GM19463 (cell line): ENCODE results near the gene POC1B.
A peak's percentile ranks its signal among the peaks of the same experiment; 100 is the strongest.

Experiments
- ATAC-seq: cut with Tn5 transposase; IDR thresholded peaks from one replicate; pipeline ENCODE4 v1.9.1; 2021; ENCODE audit warnings: mild to moderate bottlenecking, moderate library complexity; ENCODE audit not compliant: unreplicated experiment

POC1B gene

DNA sequence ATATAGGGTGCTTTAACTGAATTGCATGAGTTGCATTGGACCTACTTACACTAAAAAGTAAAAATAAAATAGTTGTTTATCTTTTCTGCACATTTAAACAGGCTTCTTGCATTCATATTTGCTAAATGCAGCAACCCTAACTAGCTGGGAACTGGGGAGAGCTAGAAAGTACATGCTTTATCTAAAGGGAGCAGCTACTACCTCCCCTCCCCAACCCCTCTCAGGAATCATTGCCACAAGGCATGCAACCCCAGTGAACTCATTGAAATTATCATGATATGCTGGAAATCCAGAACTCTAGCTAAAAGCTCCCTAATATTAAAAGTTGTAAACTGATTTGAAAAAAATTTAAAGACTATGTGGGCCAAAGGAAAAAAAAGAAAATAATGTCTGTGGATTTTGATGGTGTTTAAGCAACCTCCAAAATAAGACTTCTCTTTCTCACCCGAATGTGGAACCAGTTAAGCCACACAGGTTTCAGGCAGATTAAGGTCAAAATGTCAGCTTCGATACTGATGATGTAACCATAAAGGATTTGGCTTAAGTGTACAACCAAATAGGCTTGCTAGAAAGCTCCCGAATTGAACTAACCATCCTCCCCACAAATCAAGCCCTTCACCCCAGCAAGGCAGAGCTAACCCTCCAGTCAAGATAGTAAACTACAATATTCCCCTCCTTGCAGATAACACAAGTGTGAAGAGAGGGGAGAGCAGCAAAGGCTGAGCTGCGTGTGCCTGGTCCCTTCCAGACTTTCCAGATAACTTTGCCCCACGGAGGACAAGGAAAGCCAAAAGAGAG lies 13.8 kb upstream of the POC1B start:
- no peak for ATAC-seq

DNA sequence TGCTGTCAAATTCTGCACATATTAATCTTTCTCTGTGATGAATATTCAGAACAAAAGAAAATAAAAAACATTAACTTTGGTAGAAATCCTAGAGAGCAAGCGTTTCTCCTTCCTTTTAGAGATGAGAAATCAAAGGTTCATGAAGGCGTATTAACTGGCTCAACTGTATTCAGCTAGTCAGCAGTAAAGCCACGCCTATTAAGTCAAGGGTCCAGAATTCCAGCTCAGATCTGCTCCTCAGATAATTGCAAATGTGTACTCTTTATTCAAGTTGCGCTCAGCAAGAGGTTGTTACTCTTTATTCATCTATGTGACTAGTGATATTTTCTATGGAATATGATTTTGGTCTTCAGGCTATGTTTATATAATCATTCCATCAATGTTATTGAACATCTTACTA lies 13.1 kb upstream of the POC1B start:
- no peak for ATAC-seq

DNA sequence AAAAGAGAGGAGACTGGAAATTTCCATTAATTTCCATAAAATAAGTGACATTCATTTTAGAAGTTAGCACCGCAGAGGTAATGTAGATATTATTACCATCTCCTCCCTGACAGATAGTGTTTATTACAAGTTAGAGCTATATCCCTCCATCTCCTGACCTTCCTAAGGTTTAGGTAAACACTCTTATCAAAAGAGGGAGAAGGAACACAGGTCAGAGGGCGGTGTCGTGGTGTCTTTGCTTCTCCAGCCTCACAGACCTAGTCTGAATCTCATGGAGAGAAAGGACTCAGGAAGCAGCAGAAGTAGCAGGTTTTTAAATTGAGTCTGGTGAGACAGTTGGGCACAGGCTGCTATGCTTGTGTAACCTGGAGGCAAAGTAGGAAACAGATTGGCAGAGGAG lies 11.5 kb upstream of the POC1B start:
- ATAC-seq, result no peak

DNA sequence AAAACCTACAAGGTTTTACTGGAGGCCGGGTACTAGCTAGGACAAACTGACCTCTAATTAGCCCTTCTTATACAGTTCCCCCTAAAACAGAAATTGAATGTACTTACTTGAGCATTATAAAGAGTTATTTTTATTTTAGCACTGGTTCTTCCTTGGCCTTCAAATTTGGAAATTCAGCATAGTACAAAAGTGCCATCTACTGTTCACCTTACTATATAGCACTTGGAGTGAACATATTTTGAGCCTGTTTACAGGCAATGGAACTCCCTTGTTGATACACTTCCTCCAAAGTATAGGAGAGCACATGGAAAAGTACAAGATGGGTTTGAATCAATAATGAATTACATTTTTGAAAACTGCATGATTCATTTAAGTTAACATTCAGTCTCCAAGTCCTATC lies 3.9 kb upstream of the POC1B start:
- no peak for ATAC-seq

DNA sequence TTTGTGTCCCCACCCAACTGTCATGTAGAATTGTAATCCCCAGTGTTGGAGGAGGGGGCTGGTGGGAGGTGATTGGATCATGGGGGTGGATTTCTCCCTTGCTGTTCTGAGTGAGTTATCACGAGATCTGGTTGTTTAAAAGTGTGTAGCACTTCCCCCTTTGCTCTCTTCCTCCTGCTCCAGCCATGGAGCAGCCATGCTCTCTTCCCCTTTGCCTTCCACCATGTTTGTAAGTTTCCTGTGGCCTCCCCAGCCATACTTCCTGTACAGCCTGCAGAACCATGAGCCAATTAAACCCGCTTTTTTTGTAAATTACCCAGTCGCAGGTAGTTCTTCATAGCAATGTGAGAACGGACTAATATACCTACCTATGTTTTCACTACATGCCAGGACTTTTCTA lies 2.6 kb upstream of the POC1B start:
- no peak for ATAC-seq

DNA sequence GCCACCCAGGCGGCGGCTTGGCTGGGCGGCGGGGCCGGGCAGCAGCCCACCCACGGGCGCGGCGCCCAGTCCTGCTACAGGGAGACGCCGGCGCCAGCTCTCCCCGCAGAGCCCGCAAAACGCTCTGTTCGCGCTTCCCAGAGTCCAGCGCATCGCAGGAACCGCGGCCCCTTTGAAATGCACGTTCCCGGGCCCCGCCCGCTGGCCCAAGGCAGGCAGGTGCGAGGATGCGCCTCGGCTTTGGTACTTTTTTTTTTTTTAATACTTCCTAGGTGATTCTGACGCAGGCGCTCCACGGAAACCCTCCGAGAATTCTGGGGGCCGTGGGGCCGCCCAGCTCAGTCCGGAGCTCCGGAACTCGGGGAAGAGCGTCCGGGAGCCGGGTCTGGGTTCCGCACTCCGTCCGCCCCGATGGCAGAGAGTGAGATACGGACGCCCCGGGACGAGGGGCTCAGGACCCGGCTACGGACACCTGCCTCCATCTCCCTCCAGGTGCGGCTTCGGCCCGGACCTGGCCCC lies 483 bp downstream of the POC1B start:
- peak; percentile 15 for ATAC-seq

DNA sequence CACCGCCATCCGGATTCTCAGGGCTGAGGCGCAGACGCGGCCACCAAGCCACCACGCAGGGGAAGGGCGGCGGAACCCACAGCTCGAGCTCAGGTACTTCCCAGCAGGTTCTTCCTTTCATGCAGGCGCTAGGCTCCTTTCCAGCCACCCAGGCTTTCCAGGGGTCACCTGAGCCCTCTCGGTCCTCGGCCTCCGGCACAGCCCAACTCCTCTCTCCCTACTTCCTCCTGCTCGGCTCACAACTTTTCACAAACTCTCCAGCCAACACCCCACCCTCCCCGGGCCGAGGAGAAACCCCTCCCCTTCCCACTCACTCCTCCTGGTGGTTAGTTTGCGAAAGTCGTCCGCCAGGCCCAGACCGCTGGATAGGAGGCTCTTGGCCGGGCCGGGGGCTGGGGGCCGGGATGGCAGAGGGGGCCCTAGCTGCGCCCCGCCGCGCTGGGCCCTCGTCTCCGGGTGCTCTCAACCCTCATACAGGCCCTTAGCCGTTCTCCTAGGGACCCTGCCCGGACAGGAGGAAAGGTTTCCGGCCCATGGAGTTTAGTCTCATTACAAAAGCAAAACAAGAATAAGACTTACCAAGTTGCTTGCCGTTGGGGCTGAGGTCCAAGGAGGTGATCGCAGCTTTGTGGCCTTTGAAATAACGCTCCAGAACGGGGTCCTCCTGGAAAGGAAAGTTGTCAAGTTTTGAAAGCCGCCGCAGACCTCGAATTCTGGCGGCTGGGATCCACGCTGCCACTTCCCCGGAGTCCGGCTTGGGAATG lies 1.1 kb downstream of the POC1B start, which contains the start of gene GALNT4:
Gene GALNT4, minus strand, starts transcription at position 256 of the 764 bp plus-strand sequence. Its CDS starts 247 bp downstream, at position 9.
- peak; percentile 72 for ATAC-seq

DNA sequence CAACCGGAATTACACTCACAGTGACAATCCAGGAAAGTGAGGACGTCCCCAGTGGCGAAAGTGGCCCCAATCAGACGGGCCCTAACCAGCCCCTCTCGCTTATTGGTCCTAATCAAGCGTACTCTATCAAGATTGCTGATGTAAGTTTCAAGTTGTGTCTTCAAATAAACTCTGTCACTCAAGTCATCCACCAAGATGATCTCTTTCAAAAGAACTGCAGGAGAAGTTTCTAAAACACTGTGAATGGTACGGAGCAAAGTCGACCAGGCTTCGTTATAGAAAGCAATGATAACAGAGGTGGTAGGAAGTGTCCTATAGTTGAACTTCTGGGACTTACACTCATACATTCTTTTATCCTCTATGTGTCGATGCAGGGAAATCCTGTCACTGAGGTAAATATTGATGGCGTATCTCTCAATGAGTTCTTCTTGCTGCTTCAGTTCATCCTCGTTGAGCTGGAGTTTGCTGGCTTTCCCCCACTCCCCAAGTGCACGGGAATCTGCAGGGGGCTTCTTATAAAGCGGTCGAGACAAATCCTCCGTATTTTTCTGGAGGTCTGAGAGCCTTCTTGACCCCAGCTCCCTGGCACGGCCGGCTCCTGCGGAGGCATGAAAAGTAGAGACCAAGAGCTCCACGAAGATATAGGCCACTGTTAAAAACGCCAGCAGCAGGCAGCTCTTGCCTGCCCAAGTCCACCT lies 1.9 kb downstream of the POC1B start:
- ATAC-seq, result no peak

DNA sequence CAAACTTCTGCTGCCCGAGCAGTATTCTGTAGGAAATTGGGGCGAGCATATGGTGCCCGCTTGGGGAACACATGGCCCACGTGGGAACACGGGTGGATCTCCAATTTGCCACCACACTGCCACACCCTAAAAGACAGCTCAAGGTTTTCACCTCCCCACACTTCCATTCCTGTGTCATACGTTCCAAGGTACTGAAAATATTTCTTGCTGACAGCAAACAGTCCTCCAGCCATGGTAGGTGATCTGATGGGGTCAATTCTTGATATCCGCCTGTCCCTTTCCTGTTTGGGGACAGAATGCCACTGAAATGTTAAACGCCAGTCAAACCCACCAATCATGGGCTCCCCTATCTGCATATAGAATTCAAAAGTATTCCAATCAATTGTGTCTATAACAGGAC lies 2.5 kb downstream of the POC1B start:
- ATAC-seq, result no peak

DNA sequence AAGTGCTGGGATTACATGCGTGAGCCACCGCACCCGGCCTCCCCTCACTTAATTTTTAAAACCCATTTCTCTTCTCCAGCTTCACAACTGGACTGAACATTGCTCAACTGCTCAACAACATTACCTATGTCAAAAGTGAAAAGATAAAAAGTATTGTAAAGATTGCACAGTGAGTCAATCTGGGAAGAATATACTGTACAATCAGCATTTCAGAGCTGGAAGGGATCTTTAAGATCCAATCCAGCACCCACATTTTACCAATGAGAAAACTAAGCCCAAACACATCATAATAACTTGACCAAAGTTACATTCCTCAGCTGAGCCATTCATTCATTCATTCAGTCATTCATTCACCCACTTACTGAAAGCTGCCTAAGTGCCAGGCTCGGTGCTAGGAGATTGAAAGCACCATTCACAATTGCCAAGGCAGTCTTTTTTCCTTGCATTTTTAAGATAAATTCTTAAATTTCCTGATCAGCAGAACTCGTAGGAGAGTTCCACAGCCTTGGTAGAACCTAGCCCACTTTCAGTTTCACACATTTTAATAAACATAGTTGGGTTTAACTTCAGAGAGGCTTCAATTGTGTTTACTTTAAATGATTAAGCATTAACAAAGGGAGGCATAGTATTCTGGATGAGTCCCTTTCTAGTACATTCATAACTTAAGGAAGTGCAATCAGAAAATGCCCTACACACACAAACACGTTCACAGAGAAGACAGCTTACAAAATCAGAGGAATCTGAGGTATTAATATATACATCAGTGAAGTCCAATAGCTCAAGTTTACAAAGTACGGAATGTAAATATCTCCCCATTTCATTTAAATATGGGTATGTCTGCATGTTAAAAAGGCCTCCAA lies 4.3 kb downstream of the POC1B start:
- ATAC-seq, result no peak

DNA sequence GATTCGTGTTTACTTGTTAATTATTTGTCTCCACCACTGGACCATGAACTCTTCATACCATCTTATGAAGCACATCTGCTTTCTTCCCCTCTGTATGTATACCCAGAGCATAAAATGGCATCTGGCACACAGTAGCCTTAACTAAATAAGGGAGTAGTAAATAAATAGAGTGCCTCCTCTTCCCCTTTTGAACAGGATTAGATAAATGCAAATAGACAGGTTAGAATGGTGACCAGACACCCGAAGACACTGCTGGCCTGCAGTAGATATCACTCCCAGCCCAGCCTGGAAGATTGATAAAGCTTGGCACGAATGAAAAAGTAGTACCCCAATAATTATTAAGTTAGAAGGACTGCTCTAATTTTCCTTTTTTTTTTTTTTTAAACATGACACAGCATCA lies 8.1 kb downstream of the POC1B start:
- ATAC-seq, result no peak

DNA sequence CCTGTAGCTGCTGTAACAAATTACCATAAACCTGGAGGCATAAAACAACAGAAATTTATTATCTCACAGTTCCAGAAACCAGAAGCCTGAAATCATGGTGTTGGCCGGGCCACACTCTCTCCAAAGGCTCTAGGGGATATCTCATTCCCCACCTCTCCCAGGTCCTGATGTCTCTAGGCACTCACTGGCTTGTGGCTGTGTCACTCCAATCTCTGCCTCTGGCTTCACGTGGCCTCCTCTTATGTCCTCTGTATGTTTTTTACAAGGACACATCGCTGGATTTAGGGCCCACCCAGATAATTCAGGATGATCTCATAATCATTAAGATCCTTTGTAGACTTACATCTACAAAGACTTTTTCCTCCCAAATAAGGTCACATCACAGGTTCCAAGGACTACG lies 9.2 kb downstream of the POC1B start:
- no peak for ATAC-seq

DNA sequence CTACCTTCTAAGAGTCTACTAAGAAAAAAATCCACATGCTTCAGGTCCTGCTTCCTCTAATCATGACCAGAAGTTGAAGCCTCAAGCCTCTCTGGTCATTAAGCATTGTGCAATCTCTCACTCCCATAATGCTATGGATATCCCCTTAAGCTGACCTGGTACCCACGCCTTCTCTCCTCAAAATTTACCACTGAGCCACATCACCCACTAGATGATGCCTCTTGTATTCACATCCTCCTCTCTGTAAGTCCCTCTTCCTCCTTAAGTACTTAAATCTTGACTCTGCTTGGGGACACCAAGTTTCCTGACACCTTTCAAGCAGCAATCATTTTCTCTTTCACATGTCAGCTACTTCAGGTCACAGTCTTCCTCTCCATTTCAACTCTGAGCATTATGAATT lies 11.1 kb downstream of the POC1B start:
- ATAC-seq, result peak; percentile 71

DNA sequence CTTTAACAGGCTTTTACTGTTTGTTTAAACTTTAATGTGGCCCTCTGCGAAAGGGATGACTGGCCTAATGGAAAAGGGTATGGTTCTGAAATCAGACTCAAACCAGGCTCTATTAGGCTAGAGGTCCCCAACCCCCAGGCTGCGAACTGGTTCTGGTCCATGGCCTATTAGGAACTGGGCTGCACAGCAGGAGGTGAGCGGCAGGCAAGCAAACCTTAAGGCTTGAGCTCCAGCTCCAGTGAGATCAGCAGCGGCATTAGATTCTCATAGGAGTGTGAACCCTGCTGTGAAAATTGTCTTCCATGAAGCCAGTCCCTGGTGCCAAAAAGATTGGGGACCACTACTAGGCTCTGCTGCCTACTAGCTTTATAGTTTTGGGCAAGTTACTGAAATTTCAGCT lies 12.3 kb downstream of the POC1B start:
- ATAC-seq, result no peak

DNA sequence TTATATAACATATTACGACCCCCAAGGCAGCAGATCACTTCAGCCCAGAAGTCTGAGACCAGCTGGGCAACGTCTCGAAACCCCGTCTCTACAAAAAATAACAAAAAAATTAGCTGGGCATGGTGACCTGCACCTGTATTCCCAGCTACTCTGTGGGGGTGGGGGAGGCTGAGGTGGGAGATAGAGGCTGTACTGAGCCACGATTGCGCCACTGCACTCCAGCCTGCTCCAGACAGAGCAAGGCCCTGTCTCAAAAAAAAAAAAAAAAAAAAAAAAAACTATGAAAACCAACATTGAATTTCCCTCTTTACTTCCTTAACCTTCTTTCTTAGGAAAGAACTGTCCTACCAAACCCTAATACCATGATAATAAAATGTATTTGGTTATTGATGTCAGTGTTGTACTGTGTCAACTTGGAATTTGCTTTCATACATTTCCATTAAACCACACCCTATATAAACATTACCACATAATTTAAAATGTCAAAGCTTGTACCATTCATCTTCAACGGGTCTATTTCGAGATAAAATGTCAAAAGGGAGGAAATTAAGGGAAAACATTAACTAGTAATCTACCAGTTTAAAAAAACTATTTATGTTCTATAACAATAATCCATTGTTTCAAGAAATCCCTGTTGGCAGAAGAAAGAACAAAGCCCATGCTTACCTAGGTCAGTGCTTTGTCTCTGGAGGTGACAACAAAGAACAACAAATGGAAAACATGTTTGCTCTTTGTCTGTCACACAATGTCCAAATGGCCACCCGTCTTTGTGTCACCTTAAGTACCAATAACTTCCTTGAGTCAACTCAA lies 18.6 kb downstream of the POC1B start:
- no peak for ATAC-seq

DNA sequence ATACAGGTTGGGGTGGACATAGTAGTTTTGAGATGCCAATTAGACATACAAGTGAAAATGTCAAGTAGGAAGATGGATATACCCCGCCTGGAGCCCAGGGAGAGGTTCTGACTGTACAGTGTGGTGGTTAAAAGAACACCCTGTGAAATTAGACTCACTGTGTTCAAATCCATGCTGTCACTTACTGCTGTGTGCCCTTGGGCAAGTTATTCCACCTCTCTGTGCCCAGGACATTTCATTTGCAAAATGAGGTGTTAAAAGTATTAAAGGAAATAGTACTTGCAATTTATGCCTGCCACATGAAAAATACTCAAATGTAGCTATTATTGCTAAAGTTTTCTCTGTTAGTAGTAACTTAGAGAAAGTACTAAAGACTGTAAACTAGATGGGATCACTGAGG lies 19.8 kb downstream of the POC1B start:
- ATAC-seq, result no peak

DNA sequence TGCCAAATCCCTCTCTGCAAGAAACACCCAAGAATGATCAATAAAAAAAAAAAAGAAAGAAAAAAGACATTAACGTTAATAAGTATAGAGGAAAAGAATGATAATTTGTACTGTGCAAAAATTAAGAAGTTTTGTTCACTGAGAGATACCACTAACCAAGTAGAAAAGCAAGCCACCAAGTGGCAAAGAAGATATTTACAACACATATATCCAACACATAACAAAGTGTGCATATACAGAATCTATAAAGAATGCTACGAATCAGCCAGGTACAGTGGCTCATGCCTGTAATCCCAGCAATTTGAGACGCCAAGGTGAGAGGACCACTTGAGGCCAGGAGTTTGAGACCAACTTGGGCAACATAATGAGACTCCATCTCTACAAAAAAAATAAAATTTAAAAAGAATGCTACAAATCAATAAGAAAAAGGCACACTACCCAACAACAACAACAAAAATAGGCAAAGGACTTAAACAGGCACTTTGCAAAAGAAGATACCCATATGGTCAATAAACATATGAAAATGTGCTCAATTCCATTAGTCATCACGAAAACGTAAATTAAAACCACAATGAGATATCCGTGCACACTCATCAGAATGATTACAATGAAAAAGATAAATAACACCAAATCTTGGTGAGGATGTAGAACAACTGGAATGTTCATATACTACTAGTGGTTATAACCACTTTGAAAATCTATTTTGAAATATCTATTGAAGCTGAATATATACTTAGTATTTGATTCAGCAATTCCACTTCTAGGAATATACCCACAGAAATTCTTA lies 21.1 kb downstream of the POC1B start:
- ATAC-seq, result no peak

DNA sequence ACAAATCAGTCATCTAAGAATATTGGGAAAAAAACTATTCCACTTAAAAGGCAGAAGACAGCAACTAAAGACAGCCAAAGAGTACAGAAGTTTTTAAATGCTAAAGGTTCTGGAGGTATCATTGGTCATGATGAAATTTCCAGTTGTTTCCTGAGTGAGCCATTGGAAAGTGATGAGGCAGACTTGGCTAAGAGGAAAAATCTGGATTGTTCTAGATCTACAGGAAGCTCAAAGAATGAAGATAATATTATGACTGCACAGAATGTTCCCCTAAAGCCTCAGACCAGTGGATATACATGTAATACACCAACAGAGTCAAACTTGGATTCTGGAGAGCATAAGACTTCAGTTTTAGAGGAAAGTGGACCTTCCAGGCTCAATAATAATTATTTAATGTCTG lies 24.1 kb downstream of the POC1B start:
- ATAC-seq, result no peak

DNA sequence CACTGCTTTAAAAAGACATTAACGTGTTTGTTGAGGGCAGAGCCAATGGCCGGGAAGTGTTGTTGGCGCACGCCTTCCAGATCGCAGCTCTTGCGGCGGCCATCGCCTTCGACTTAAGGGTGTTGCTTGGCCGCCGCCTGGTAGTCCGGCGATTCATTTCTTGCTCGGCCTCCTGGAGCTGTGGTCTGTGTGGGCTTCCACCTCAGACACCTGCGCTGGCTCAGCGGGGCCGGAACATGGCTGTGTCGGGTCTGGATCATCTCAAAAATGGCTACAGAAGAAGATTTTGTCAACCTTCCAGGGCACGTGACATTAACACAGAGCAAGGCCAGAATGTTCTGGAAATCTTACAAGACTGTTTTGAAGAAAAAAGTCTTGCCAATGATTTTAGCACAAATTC lies 26.0 kb downstream of the POC1B start:
- no peak for ATAC-seq
